HFFc6 (cell line): ENCODE data around the gene FSTL1. TPM values are rescaled to one million over a fixed set of nuclear protein-coding genes. Genes with fewer than 3 reads are reported as not detected.

ENCODE experiments used
- DNase-seq: peaks from one replicate; pipeline ENCODE4 v3.0.0-alpha.2; 2018
- H3K27ac Mint-ChIP-seq: 2 replicates; pipeline ENCODE4 v1.8.0; 2020; ENCODE audit warnings: mild to moderate bottlenecking, mixed read lengths
- H3K27me3 Mint-ChIP-seq: 2 replicates; pipeline ENCODE4 v1.8.0; 2021; ENCODE audit warnings: mild to moderate bottlenecking, moderate library complexity, mixed read lengths; ENCODE audit not compliant: insufficient read depth
- H3K36me3 Mint-ChIP-seq: 2 replicates; pipeline ENCODE4 v1.8.0; 2021; ENCODE audit warnings: low read depth, mixed read lengths
- H3K4me1 Mint-ChIP-seq: 2 replicates; pipeline ENCODE4 v1.8.0; 2020; ENCODE audit warnings: low read depth, mixed read lengths
- H3K4me3 Mint-ChIP-seq: 2 replicates; pipeline ENCODE4 v1.8.0; 2020; ENCODE audit warnings: mild to moderate bottlenecking, moderate library complexity, mixed read lengths
- H3K9me3 Mint-ChIP-seq: 2 replicates; pipeline ENCODE4 v1.8.0; 2020; ENCODE audit warnings: mild to moderate bottlenecking, mixed read lengths
- CTCF ChIP-seq: fragments of 200-600 bp; sonication (generic); IDR thresholded peaks from 2 replicates; pipeline ENCODE4 v1.5.0; 2021; ENCODE audit warnings: antibody characterized with exemption, mild to moderate bottlenecking
- total RNA-seq, 6 experiments: library from RNA; stranded (reverse); fragmentation: NEBNext Ultra II Directional; extraction: Animal tissue kit (Norgen Biotek cat#: 25700); gene quantifications; 2 replicates in 1 of 6; 3 replicates in 5 of 6; pipeline ENCODE4 v1.2.3, GENCODE V29; 2021

Gene FSTL1
- total RNA-seq, 6 experiments from 2014 or later: 1,595 to 1,958 (median 1,726) TPM

DNA sequence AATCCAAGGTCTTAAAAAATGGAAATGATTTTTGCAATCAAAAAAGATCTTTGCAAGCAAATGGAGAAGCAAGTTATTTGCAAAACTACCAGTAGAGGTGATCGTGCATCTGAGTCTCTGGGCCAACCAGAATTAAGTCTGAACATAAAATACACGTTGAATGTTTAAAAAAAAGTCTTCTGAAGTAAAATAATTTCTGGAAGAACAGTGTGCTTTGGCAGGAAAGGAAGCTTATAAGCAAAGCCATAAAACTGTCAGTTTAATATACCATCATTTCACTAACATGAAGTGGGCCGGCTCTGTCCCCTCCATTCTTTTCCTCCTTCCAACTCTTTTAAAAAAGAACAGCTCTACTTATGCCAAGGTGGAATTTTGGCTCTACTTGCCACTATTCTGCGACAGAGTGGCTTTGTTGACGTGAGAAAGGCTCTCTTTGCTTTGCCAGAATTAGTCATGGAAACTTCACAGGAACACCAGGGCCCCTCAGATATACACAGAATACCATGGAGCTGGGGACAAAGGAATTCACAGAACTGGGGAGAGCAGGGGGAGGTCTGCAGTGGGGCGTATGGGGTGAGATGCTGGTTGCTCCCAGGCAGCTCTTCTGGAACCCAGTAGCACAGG is 29.8 kb downstream of the FSTL1 start:
- peak; percentile 59 for DNase-seq

GRCh38 chr3:120420360-120420759 is 30.4 kb downstream of the FSTL1 start:
- H3K27ac Mint-ChIP-seq: peak overlapping the region; percentile 88
- TF ChIP-seq CTCF: no peak
- no peaks in the 10 kb centered on the region for H3K9me3 Mint-ChIP-seq
- H3K4me3 Mint-ChIP-seq: peak overlapping the region; percentile 71
- peaks cover 64% of the 10 kb centered on the region for H3K36me3 Mint-ChIP-seq
- H3K4me1 Mint-ChIP-seq: peaks cover 99% of the 10 kb centered on the region
- H3K27me3 Mint-ChIP-seq: peaks cover 16% of the 10 kb centered on the region
- DNase-seq: peak; percentile 32

More for the DNA sequence above, 29.8 kb downstream of the FSTL1 start:
- peaks cover 58% of the 10 kb centered on the region for H3K36me3 Mint-ChIP-seq
- H3K4me3 Mint-ChIP-seq: peak overlapping the region; percentile 71
- H3K27me3 Mint-ChIP-seq: peaks cover 16% of the 10 kb centered on the region
- H3K9me3 Mint-ChIP-seq: no peaks in the 10 kb centered on the region
- TF ChIP-seq CTCF: peak; percentile 47
- peak overlapping the region; percentile 88 for H3K27ac Mint-ChIP-seq
- peaks cover 99% of the 10 kb centered on the region for H3K4me1 Mint-ChIP-seq

GRCh38 chr3:120419797-120420196 is 31.0 kb downstream of the FSTL1 start:
- peaks cover 96% of the 10 kb centered on the region for H3K4me1 Mint-ChIP-seq
- H3K4me3 Mint-ChIP-seq: peak overlapping the region; percentile 71; the same call in 1 of the 2 replicates
- H3K27ac Mint-ChIP-seq: peak overlapping the region; percentile 88
- peaks cover 64% of the 10 kb centered on the region for H3K36me3 Mint-ChIP-seq
- H3K27me3 Mint-ChIP-seq: peaks cover 12% of the 10 kb centered on the region
- TF ChIP-seq CTCF: no peak
- H3K9me3 Mint-ChIP-seq: no peaks in the 10 kb centered on the region
- DNase-seq: peak; percentile 58

- Mint-ChIP-seq H3K9me3 (no peaks in the 10 kb centered on the region), H3K27me3 (peaks cover 8% of the 10 kb centered on the region), H3K27ac (peak overlapping the region; percentile 88), H3K36me3 (peaks cover 55% of the 10 kb centered on the region), H3K4me1 (peaks cover 88% of the 10 kb centered on the region), H3K4me3 (peak overlapping the region; percentile 71)
- no peak for DNase-seq
- TF ChIP-seq CTCF: peak; percentile 64
Observed at GRCh38 chr3:120418866-120419490, 31.8 kb downstream of the FSTL1 start.

DNA sequence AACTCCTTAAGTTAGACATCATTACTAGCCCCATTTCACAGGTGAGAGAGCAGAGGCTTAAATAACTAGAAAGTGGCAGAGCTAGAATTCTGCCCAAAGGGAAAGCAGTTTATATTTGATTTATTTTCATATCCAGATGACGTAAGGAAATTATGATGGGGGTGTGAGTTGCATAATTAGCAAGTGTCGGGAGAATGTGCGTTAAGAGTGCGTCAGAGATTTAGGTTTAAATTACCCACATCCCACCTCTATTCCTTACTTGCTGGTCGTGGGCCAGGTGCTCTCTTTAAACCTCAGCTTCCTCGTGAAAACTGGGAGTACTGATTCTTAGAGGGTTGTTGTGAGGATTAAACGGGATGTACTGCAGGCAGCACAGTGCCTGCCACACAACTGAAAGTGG is 32.3 kb downstream of the FSTL1 start:
- peak overlapping the region; percentile 71 for H3K4me3 Mint-ChIP-seq
- H3K36me3 Mint-ChIP-seq: peaks cover 50% of the 10 kb centered on the region
- peaks cover 83% of the 10 kb centered on the region for H3K4me1 Mint-ChIP-seq
- peak overlapping the region; percentile 88 for H3K27ac Mint-ChIP-seq
- no peak for DNase-seq
- TF ChIP-seq CTCF: no peak
- H3K9me3 Mint-ChIP-seq: no peaks in the 10 kb centered on the region
- H3K27me3 Mint-ChIP-seq: peaks cover 8% of the 10 kb centered on the region
